Prostate gland (tissue), 2 donors: ENCODE measurements around the gene CACNA1S. TPM values are rescaled to one million over a fixed set of nuclear protein-coding genes. Genes with fewer than 3 reads are reported as not detected.

Experiments used
- DNase-seq: peaks from one replicate; pipeline ENCODE4 v3.0.0-alpha.2; 2019; ENCODE audit warnings: low spot score
- H3K27ac ChIP-seq, 2 donors: fragments of 200-600 bp; sonication (generic); 2 replicates each; pipeline ENCODE4 v1.5.1; 2017 to 2019
- H3K27me3 ChIP-seq: fragments of 200-600 bp; sonication (generic); replicated peaks from 2 replicates; pipeline ENCODE4 v1.5.1; 2019; ENCODE audit not compliant: insufficient read depth
- H3K36me3 ChIP-seq, 2 donors: fragments of 200-600 bp; sonication (generic); 1 replicate in 1 of 2; 2 replicates in 1 of 2; pipeline versions ENCODE4 v1.5.1 to v1.8.1; 2017 to 2019
- H3K4me1 ChIP-seq: fragments of 200-600 bp; sonication (generic); replicated peaks from 2 replicates; pipeline ENCODE4 v1.5.1; 2019
- H3K4me3 ChIP-seq, 2 donors: fragments of 200-600 bp; sonication (generic); 2 replicates each; pipeline ENCODE4 v1.5.1; 2017 to 2019
- H3K9me3 ChIP-seq: fragments of 200-600 bp; sonication (generic); 2 replicates; pipeline ENCODE4 v1.5.1; 2017
- CTCF ChIP-seq, 4 experiments: fragments of 200-600 bp in 2 of 4; fragments of 450-650 bp in 2 of 4; sonication (generic) in 2 of 4; IDR thresholded peaks; 1 replicate in 3 of 4; 2 replicates in 1 of 4; pipeline ENCODE4 v1.5.1; 2016 to 2019; ENCODE audit warnings: antibody characterized with exemption in 4 of 4, mild to moderate bottlenecking in 2 of 4, moderate library complexity in 2 of 4
- POLR2A ChIP-seq: fragments of 450-650 bp; IDR thresholded peaks from one replicate; pipeline ENCODE4 v1.6.1; 2016; ENCODE audit warnings: antibody characterized with exemption, mild to moderate bottlenecking
- POLR2AphosphoS5 ChIP-seq: sonication (generic); formaldehyde crosslinking; IDR thresholded peaks from one replicate; pipeline ENCODE4 v1.6.1; 2017; ENCODE audit warnings: antibody characterized with exemption
- WGBS: methylation state at CpG from one replicate; pipeline ENCODE4 v1.1.5; 2018; 5-methylcytosine and 5-hydroxymethylcytosine counted together
- intact Hi-C: fragments of 100-400 bp; cut with DNase I; formaldehyde crosslinking; loops from one replicate; pipeline ENCODE4 v1.14.2; 2022
- total RNA-seq, 2 donors: library from RNA; depleted of rRNA; stranded (reverse); fragments of >200 nt; gene quantifications; one replicate each; pipeline ENCODE4 v1.1.0, GENCODE V29; 2016

Gene CACNA1S
- total RNA-seq, 2 donors from 2014 or later = 0.55 TPM; not detected in 1

- intact Hi-C loops = no loop called here
- H3K9me3 ChIP-seq = no peaks in the 10 kb centered on the region
- no peaks in the 10 kb centered on the region for H3K4me1 ChIP-seq
- no peaks in the 10 kb centered on the region for H3K27me3 ChIP-seq
- DNase-seq = no peak
- H3K36me3 ChIP-seq = no peaks in the 10 kb centered on the region
- no peak for TF ChIP-seq POLR2AphosphoS5
- TF ChIP-seq POLR2A = no peak
- TF ChIP-seq CTCF (IDR thresholded peaks at IDR 0.05) = no peak
- 79% methylated on average over 17 of the region's 17 CpGs for WGBS
- no peak overlapping the region for H3K27ac ChIP-seq
- no peak overlapping the region for H3K4me3 ChIP-seq
Measured at GRCh38 chr1:201096977-201097856, 15.0 kb downstream of the CACNA1S start.

- Histone ChIP-seq H3K27me3 (no peaks in the 10 kb centered on the region), H3K36me3 (no peaks in the 10 kb centered on the region), H3K4me1 (no peaks in the 10 kb centered on the region), H3K9me3 (no peaks in the 10 kb centered on the region), H3K4me3 (no peak overlapping the region), H3K27ac (no peak overlapping the region)
- TF ChIP-seq CTCF (IDR thresholded peaks at IDR 0.05) (no peak), POLR2A (no peak)
- intact Hi-C loops = no loop called here
- WGBS = 46% methylated on average over 5 of the region's 5 CpGs
- peak; percentile 19 for DNase-seq
Measured at GRCh38 chr1:201096041-201096461, 16.2 kb downstream of the CACNA1S start.

GRCh38 chr1:201095581-201095980 is 16.6 kb downstream of the CACNA1S start:
- no peak for DNase-seq
- WGBS = 69% methylated on average over 2 of the region's 2 CpGs

GRCh38 chr1:201094832-201095231 is 17.4 kb downstream of the CACNA1S start:
- DNase-seq = no peak
- Histone ChIP-seq H3K27ac (no peak overlapping the region), H3K4me3 (no peak overlapping the region), H3K9me3 (no peaks in the 10 kb centered on the region), H3K36me3 (no peaks in the 10 kb centered on the region), H3K4me1 (no peaks in the 10 kb centered on the region), H3K27me3 (no peaks in the 10 kb centered on the region)
- no peak for TF ChIP-seq CTCF (IDR thresholded peaks at IDR 0.05)
- TF ChIP-seq POLR2A = no peak
- no peak for TF ChIP-seq POLR2AphosphoS5
- WGBS = 57% methylated on average over 4 of the region's 4 CpGs
- intact Hi-C loops = no loop called here

More at GRCh38 chr1:201095581-201095980, 16.6 kb downstream of the CACNA1S start:
- TF ChIP-seq POLR2AphosphoS5 (no peak), POLR2A (no peak), CTCF (IDR thresholded peaks at IDR 0.05) (no peak)
- intact Hi-C loops = no loop called here
- no peaks in the 10 kb centered on the region for H3K4me1 ChIP-seq
- no peaks in the 10 kb centered on the region for H3K9me3 ChIP-seq
- no peak overlapping the region for H3K4me3 ChIP-seq
- H3K27me3 ChIP-seq = no peaks in the 10 kb centered on the region
- H3K36me3 ChIP-seq = no peaks in the 10 kb centered on the region
- no peak overlapping the region for H3K27ac ChIP-seq

GRCh38 chr1:201093962-201094361 is 18.3 kb downstream of the CACNA1S start:
- no peak overlapping the region for H3K4me3 ChIP-seq
- no peaks in the 10 kb centered on the region for H3K27me3 ChIP-seq
- WGBS = 80% methylated on average over 7 of the region's 7 CpGs
- intact Hi-C loops = no loop called here
- DNase-seq = no peak
- H3K4me1 ChIP-seq = no peaks in the 10 kb centered on the region
- TF ChIP-seq POLR2A (no peak), POLR2AphosphoS5 (no peak), CTCF (IDR thresholded peaks at IDR 0.05) (no peak)
- H3K36me3 ChIP-seq = no peaks in the 10 kb centered on the region
- no peaks in the 10 kb centered on the region for H3K9me3 ChIP-seq
- no peak overlapping the region for H3K27ac ChIP-seq
